ENCODE data around the gene PPP1CC.

DNA sequence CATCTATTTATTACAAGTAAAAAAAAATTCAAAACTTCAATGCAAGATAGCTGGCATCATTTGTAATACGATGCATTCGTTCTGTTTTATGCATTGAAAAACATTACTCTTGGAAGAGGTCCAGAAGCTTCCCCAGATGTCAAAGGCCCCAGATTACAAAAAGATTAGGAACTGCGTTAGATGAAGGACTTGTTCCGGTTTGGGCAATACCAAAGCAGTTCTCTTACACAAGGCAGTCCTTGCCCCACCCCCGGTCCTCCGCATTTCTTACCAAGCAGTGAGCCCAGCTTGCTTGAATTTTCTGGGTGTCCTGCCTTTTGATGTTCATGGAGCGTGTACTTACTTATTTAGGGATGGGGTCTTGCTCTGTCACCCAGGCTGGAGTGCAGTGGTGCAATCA, 49.0 kb downstream of the PPP1CC start:
- TF ChIP-seq, protein P1, sequence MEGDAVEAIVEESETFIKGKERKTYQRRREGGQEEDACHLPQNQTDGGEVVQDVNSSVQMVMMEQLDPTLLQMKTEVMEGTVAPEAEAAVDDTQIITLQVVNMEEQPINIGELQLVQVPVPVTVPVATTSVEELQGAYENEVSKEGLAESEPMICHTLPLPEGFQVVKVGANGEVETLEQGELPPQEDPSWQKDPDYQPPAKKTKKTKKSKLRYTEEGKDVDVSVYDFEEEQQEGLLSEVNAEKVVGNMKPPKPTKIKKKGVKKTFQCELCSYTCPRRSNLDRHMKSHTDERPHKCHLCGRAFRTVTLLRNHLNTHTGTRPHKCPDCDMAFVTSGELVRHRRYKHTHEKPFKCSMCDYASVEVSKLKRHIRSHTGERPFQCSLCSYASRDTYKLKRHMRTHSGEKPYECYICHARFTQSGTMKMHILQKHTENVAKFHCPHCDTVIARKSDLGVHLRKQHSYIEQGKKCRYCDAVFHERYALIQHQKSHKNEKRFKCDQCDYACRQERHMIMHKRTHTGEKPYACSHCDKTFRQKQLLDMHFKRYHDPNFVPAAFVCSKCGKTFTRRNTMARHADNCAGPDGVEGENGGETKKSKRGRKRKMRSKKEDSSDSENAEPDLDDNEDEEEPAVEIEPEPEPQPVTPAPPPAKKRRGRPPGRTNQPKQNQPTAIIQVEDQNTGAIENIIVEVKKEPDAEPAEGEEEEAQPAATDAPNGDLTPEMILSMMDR (IDR thresholded peaks at IDR 0.05): no peak
- no peak for TF ChIP-seq POLR2A (IDR thresholded peaks at IDR 0.05)
